Vagina (tissue), 2 donors: ENCODE results near the gene HNRNPAB. TPM values are rescaled to one million over a fixed set of nuclear protein-coding genes. Genes with fewer than 3 reads are reported as not detected.
"Not testable (repeated sequence)": the region's sequence is repeated elsewhere in the genome, so short reads cannot be mapped to it uniquely, and the experiment has no call there.

Source experiments
- DNase-seq, 2 donors: peaks; one replicate each; pipeline ENCODE4 v3.0.0-alpha.2; 2017; ENCODE audit errors: extremely low spot score in 2 of 2
- H3K27ac ChIP-seq: fragments of 200-600 bp; sonication (generic); one replicate; pipeline ENCODE4 v1.5.1; 2019
- H3K27me3 ChIP-seq: fragments of 200-600 bp; sonication (generic); one replicate; pipeline ENCODE4 v1.5.1; 2019
- H3K36me3 ChIP-seq, 2 donors: fragments of 200-600 bp; sonication (generic); one replicate each; pipeline ENCODE4 v1.5.1; 2017 to 2019
- H3K4me1 ChIP-seq: fragments of 200-600 bp; sonication (generic); one replicate; pipeline ENCODE4 v1.5.1; 2019
- H3K4me3 ChIP-seq, 2 donors: fragments of 200-600 bp; sonication (generic); 1 replicate in 1 of 2; 2 replicates in 1 of 2; pipeline ENCODE4 v1.5.1; 2016 to 2019
- H3K9me3 ChIP-seq: fragments of 200-600 bp; sonication (generic); one replicate; pipeline ENCODE4 v1.5.1; 2019
- POLR2A ChIP-seq, 2 donors: fragments of 450-650 bp; IDR thresholded peaks; one replicate each; pipeline ENCODE4 v1.6.1; 2017; ENCODE audit warnings: antibody characterized with exemption in 2 of 2, mild to moderate bottlenecking in 2 of 2, moderate library complexity in 2 of 2
- POLR2AphosphoS5 ChIP-seq, 2 donors: sonication (generic); formaldehyde crosslinking; IDR thresholded peaks; one replicate each; pipeline ENCODE4 v1.9.0; 2017; ENCODE audit warnings: antibody characterized with exemption in 2 of 2, mild to moderate bottlenecking in 2 of 2, low read depth in 1 of 2; ENCODE audit not compliant: insufficient read depth in 1 of 2
- intact Hi-C: fragments of 100-400 bp; cut with DNase I; formaldehyde crosslinking; loops from one replicate; pipeline ENCODE4 v1.15.1; 2023
- total RNA-seq: library from RNA; depleted of rRNA; stranded (reverse); fragments of >200 nt; gene quantifications from one replicate; pipeline ENCODE4 v1.2.3, GENCODE V29; 2016
- TF ChIP-seq, protein P1 (sequence below), 3 experiments: fragments of 450-650 bp in 2 of 3; fragments of 200-600 bp in 1 of 3; sonication (generic) in 1 of 3; IDR thresholded peaks; one replicate each; pipeline ENCODE4 v1.5.1; 2017 to 2019; ENCODE audit warnings: antibody characterized with exemption in 3 of 3, mild to moderate bottlenecking in 2 of 3, moderate library complexity in 2 of 3

Gene HNRNPAB
- total RNA-seq, 1 donor from 2014 or later: 92.6 TPM

DNA sequence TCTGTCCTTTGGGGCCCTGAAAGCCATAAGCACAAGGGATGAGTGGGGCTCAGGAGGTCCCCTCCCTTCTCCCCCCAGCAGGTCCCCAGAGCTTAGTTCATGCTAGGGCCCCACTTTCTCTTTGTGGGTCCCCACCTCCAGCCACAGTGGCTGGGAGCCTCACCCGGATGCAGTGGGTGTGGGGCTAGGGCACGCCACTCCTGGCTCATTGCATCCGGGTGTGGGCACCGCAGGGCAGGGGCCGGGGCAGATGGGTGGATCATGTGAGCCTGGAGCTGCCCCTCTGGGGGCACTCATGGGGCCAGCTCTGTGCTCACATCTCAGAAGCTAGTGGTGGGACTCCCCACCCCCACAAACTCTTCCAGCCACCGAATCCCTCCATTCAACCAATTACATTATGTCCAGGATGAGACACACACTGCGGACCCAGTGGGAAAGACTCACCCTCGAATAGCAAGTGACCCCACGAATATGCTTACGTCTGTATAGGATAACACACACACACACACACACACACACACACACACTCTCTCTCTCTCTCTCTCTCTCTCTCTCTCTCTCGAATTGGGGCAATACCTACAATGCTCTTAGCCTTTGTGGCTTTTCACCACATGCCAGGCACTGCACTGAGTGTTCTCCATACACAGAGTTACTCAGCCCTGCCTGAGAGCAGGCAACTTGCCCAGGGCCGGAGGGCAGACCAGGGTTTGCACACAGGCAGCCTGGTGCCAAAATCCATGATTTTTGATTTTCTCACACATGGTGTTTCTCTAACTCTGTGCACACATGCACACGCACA is 45.1 kb downstream of the HNRNPAB start:
- no peaks in the 10 kb centered on the region for H3K36me3 ChIP-seq
- DNase-seq: no peak
- H3K9me3 ChIP-seq: no peaks in the 10 kb centered on the region
- H3K4me3 ChIP-seq: no peak overlapping the region
- H3K4me1 ChIP-seq: no peaks in the 10 kb centered on the region
- TF ChIP-seq POLR2AphosphoS5 (IDR thresholded peaks at IDR 0.05; ENCODE audit: insufficient read depth in 1 of 2, low read depth in 1 of 2): no peak
- no peak for TF ChIP-seq POLR2A (IDR thresholded peaks at IDR 0.05)
- TF ChIP-seq, protein P1, sequence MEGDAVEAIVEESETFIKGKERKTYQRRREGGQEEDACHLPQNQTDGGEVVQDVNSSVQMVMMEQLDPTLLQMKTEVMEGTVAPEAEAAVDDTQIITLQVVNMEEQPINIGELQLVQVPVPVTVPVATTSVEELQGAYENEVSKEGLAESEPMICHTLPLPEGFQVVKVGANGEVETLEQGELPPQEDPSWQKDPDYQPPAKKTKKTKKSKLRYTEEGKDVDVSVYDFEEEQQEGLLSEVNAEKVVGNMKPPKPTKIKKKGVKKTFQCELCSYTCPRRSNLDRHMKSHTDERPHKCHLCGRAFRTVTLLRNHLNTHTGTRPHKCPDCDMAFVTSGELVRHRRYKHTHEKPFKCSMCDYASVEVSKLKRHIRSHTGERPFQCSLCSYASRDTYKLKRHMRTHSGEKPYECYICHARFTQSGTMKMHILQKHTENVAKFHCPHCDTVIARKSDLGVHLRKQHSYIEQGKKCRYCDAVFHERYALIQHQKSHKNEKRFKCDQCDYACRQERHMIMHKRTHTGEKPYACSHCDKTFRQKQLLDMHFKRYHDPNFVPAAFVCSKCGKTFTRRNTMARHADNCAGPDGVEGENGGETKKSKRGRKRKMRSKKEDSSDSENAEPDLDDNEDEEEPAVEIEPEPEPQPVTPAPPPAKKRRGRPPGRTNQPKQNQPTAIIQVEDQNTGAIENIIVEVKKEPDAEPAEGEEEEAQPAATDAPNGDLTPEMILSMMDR (IDR thresholded peaks at IDR 0.05): no peak
- no peaks in the 10 kb centered on the region for H3K27me3 ChIP-seq
- no peak overlapping the region for H3K27ac ChIP-seq
- intact Hi-C loops: no loop called here

DNA sequence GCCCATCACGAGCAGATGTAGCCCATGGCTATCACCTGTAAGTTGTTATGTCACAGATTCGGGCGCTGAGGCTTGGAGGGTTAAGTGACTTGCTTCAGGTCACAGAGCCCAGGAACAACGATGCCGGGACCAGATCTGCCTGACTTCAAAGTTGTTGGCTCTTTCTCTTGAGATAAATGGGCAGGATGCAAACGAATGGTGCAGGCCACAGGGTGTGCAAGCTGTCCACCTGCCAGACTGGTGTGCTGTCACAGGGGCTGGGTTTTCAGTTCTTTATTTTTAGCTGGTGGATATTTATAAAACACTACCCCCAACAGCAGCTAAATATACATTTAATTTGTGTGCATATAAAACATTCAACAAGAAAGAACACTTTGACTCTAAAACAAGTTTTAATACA is 45.9 kb downstream of the HNRNPAB start:
- TF ChIP-seq, protein P1 (IDR thresholded peaks at IDR 0.05): no peak
- TF ChIP-seq POLR2A (IDR thresholded peaks at IDR 0.05): no peak
- TF ChIP-seq POLR2AphosphoS5 (IDR thresholded peaks at IDR 0.05; ENCODE audit: insufficient read depth in 1 of 2, low read depth in 1 of 2): no peak
- Histone ChIP-seq H3K36me3 (no peaks in the 10 kb centered on the region), H3K4me1 (no peaks in the 10 kb centered on the region), H3K27me3 (no peaks in the 10 kb centered on the region), H3K9me3 (no peaks in the 10 kb centered on the region), H3K27ac (no peak overlapping the region), H3K4me3 (no peak overlapping the region)
- intact Hi-C loops: no loop called here
- no peak for DNase-seq

DNA sequence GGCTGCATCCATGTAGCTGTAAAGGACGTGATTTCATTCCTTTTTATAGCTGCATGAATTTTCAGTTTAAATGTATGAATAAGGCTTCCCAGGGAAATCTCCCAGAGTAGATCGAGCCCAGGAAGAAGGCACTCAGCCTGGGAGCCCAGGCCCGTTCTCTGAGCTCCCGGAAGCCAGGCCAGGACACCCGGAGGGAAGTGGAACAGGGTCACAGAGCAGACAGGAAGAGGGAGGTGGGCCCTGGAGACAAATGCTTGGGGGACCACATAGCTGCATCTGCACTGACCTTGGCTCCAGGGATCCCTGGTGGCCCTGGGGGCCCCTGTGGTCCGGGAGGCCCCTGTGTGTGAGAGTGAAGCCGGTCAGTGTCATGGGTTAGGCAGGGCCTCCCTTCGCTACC is 47.9 kb downstream of the HNRNPAB start:
- TF ChIP-seq, protein P1 (IDR thresholded peaks at IDR 0.05): no peak
- TF ChIP-seq POLR2A (IDR thresholded peaks at IDR 0.05) (no peak), POLR2AphosphoS5 (IDR thresholded peaks at IDR 0.05; ENCODE audit: insufficient read depth in 1 of 2, low read depth in 1 of 2) (no peak)
- intact Hi-C loops: no loop called here

DNA sequence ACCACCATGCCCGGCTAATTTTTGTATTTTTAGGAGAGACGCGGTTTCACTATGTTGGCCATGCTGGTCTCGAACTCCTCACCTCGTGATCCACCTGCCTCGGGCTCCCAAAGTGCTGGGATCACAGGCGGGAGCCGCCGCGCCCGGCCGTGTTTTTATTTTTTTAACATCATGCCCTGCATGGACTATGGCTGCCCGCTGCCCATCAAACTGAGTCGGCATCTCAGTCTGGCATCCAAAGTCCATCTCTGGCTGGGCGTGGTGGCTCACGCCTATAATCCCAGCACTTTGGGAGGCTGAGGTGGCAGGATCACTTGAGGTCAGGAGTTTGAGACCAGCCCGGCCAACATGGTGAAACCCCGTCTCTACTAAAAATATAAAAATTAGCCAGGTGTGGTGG is 49.3 kb downstream of the HNRNPAB start:
- H3K9me3 ChIP-seq, H3K4me1 ChIP-seq, DNase-seq, intact Hi-C loops, H3K27me3 ChIP-seq, H3K4me3 ChIP-seq, H3K27ac ChIP-seq, H3K36me3 ChIP-seq: not testable (repeated sequence)

More for the DNA sequence above, 47.9 kb downstream of the HNRNPAB start:
- Histone ChIP-seq H3K9me3 (no peaks in the 10 kb centered on the region), H3K27ac (no peak overlapping the region), H3K4me3 (no peak overlapping the region), H3K27me3 (no peaks in the 10 kb centered on the region), H3K4me1 (no peaks in the 10 kb centered on the region), H3K36me3 (no peaks in the 10 kb centered on the region)
- DNase-seq: no peak

DNA sequence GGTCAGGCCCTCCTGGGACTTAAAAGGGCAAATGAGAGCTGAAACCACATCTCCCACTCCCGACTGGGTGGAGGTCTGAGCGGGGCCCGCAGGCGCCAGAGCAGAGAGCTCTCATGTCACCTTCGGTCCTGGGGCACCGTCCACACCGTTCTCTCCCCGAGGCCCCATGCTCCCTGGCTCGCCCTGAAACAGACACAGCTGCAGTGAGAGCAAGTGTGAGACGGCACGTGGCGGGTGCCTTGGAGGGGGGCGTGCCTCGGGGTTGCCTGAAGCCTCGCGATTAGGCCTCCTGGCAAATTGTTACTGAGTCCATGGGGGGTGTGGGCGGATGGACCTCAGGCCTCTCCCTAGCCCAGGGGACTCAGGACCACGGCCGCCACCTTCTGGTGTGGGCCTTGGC is 52.4 kb downstream of the HNRNPAB start:
- no peak for TF ChIP-seq POLR2A (IDR thresholded peaks at IDR 0.05)
- TF ChIP-seq, protein P1 (IDR thresholded peaks at IDR 0.05): no peak
- no peak for TF ChIP-seq POLR2AphosphoS5 (IDR thresholded peaks at IDR 0.05; ENCODE audit: insufficient read depth in 1 of 2, low read depth in 1 of 2)
- no peaks in the 10 kb centered on the region for H3K4me1 ChIP-seq
- H3K9me3 ChIP-seq: no peaks in the 10 kb centered on the region
- DNase-seq: no peak
- intact Hi-C loops: no loop called here
- no peak overlapping the region for H3K27ac ChIP-seq
- no peaks in the 10 kb centered on the region for H3K27me3 ChIP-seq
- no peaks in the 10 kb centered on the region for H3K36me3 ChIP-seq
- no peak overlapping the region for H3K4me3 ChIP-seq
